ENCODE data around the gene CFAP70. TPM values are rescaled to one million over a fixed set of nuclear protein-coding genes. Genes with fewer than 3 reads are reported as not detected.

Gene CFAP70
- total RNA-seq (2022) (1.2 and 1.9 TPM in 2 replicates), Bru-seq, nascent RNA (percentile 35 among the genes with signal in this experiment), BruChase-seq, experiment 1, labeled RNA remaining after a 6-hour chase (percentile 47 among the genes with signal in this experiment), BruChase-seq, experiment 2, labeled RNA remaining after a 2-hour chase (percentile 40 among the genes with signal in this experiment)
- long read RNA-seq, partial matches to known transcripts, result 0 of 1 reads
- long read RNA-seq, other reads (novel, unspliced or antisense), result 1 of 1 reads

DNA sequence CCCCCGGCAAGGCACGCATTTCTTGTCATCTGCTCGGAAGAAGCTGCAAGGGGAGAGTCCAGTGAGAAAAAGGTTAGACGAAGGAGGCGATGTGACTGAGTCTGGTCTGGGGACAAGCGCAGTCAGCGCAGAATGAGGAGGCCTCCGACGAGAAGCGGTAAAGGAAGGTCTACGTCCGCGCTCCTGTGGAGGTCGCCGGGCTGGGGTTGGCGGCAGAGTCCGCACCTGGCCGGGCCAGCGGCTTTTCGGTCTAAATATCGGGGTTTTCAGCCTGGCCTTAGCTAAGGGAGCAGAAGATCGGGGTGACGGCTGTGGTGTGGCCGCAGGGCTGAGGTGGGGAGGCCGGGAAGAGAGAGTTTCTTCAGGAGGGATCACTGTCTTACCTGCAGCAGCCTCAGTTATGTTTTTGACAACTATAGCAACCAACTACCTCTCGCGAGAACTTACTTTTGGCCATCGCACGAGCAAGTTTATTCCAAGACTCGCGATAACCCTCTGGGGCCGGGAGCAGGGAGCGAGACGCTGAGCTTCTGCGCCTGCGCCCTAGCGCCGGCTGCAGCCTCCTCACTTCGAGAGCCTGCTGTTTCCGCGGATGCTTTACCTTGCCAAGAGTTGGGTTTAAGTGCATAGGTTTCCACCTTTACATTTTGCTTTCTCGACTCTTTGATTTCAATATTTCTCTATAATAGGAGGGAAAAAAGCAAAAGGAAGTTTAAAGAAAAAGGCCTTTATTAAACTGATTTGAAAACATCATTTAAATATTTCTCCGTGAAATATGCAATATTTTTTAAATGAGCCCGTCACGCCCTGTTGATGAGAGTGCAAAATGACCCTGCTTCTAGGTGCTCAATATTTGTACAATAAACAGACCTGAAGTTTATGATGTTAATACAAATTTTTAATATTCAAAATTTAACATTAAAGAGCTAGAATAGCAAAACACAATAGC is at the start of gene CFAP70:
Gene CFAP70 (minus strand): TSS at position 534 of the 949 bp plus-strand sequence. CDS start 4,068 bp downstream, outside the sequence.
- peaks cover 11% of the 10 kb centered on the region for H3K4me1 Mint-ChIP-seq (ENCODE audit: low read depth, unreplicated experiment)
- no peak for TF ChIP-seq CTCF (IDR thresholded peaks at IDR 0.05; ENCODE audit: unreplicated experiment)
- no TSS peak for BruUV-seq (replicated peaks)
- peak within 1 kb of the TSS; percentile 93 for H3K27ac Mint-ChIP-seq (ENCODE audit: unreplicated experiment)
- peaks cover 13% of the 10 kb centered on the region for H3K27me3 Mint-ChIP-seq (ENCODE audit: unreplicated experiment)
- peak; percentile 96 for DNase-seq
- peak within 1 kb of the TSS; percentile 95 for H3K4me3 Mint-ChIP-seq (ENCODE audit: low read depth, unreplicated experiment)
- peaks cover 16% of the 10 kb centered on the region for H3K36me3 Mint-ChIP-seq (ENCODE audit: insufficient read depth, unreplicated experiment)
- CTCF ChIA-PET, result interaction anchor here (0.6 to 2.0 kb wide), 4 partner anchors 10 to 95 kb away, joined by 3 to 7 read pairs (median 3); no protein-coding TSS in a partner anchor
- H3K9me3 Mint-ChIP-seq (ENCODE audit: low read depth, unreplicated experiment), result no peaks in the 10 kb centered on the region
- intact Hi-C loops (cut with micrococcal nuclease; ENCODE audit: unreplicated experiment), result no loop called here

DNA sequence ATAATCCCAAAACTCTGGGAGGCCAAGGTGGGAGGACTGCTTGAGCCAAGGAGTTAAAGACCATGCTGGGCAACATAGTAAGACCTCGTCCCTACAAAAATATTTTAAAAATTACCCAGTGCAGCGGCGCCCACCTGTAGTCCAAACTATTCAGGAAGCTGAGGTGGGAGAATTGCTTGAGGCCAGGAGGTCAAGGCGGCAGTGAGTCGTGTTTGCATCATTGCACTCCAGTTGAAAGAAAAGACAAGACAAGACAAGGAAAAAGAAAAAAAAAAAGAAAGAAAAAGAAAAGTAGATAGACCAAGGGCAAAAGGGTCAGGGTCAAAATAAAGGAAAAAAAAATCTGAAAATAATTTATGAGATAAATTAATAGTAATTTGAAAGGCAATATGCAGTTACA is 49.4 kb upstream of the CFAP70 start:
- DNase-seq, result no peak
- H3K27ac Mint-ChIP-seq (ENCODE audit: unreplicated experiment), result no peak overlapping the region

DNA sequence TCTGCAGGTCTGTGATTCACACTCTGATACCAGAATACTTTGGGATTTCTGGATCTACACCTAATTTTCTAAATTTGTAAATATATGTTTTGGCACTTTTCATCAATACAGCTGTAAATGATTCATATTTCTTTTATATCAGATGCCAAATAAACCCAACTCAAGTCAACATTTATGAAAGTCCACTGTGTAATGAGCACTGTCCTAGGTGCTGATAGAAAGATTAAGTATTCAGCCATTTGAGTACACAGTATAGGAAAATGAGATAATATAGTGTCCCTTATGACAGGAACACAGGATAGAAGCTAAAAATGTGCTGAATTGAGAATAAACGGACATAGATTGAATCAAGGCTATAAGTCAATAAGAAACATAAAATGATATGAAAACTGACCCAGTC is 48.8 kb upstream of the CFAP70 start:
- no peak for TF ChIP-seq CTCF (IDR thresholded peaks at IDR 0.05; ENCODE audit: unreplicated experiment)
- BruUV-seq (replicated peaks), result no TSS peak
- CTCF ChIA-PET, result interaction anchor here (0.6 kb wide), 1 partner anchor 13 kb away, joined by 4 read pairs; no protein-coding TSS in a partner anchor
- Mint-ChIP-seq H3K27me3 (ENCODE audit: unreplicated experiment) (no peaks in the 10 kb centered on the region), H3K4me3 (ENCODE audit: low read depth, unreplicated experiment) (no peak overlapping the region), H3K36me3 (ENCODE audit: insufficient read depth, unreplicated experiment) (peaks cover 37% of the 10 kb centered on the region), H3K4me1 (ENCODE audit: low read depth, unreplicated experiment) (peaks cover 38% of the 10 kb centered on the region), H3K27ac (ENCODE audit: unreplicated experiment) (no peak overlapping the region), H3K9me3 (ENCODE audit: low read depth, unreplicated experiment) (no peaks in the 10 kb centered on the region)
- DNase-seq, result no peak
- intact Hi-C loops (cut with micrococcal nuclease; ENCODE audit: unreplicated experiment), result no loop called here

More for the DNA sequence above, 49.4 kb upstream of the CFAP70 start:
- Mint-ChIP-seq H3K4me1 (ENCODE audit: low read depth, unreplicated experiment) (peaks cover 38% of the 10 kb centered on the region), H3K4me3 (ENCODE audit: low read depth, unreplicated experiment) (no peak overlapping the region), H3K9me3 (ENCODE audit: low read depth, unreplicated experiment) (no peaks in the 10 kb centered on the region), H3K27me3 (ENCODE audit: unreplicated experiment) (no peaks in the 10 kb centered on the region), H3K36me3 (ENCODE audit: insufficient read depth, unreplicated experiment) (peaks cover 43% of the 10 kb centered on the region)
- no TSS peak for BruUV-seq (replicated peaks)
- no peak for TF ChIP-seq CTCF (IDR thresholded peaks at IDR 0.05; ENCODE audit: unreplicated experiment)
- CTCF ChIA-PET, result interaction anchor here (0.6 kb wide), 1 partner anchor 12 kb away, joined by 4 read pairs; no protein-coding TSS in a partner anchor
- intact Hi-C loops (cut with micrococcal nuclease; ENCODE audit: unreplicated experiment), result no loop called here

DNA sequence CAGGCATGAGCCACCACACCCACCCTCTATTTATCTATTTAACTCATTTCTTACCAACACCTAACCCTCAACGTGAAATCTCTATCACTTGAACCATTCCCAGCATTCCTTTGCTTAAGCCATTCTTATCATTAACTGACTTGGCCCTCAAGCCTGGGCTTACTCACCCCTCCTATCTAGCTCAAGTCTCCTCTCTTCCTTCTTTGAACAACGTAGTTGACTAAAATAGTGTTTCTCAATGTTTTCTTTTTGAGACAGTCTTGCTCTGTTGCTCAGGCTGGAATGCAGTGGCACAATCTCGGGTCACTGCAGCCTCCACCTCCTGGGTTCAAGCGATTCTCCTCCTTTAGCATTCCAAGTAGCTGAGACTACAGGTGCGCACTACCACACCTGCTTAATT is 48.2 kb upstream of the CFAP70 start:
- H3K4me1 Mint-ChIP-seq (ENCODE audit: low read depth, unreplicated experiment), result peaks cover 38% of the 10 kb centered on the region
- no peak for DNase-seq
- H3K4me3 Mint-ChIP-seq (ENCODE audit: low read depth, unreplicated experiment), result no peak overlapping the region
- peaks cover 31% of the 10 kb centered on the region for H3K36me3 Mint-ChIP-seq (ENCODE audit: insufficient read depth, unreplicated experiment)
- no peaks in the 10 kb centered on the region for H3K27me3 Mint-ChIP-seq (ENCODE audit: unreplicated experiment)
- intact Hi-C loops (cut with micrococcal nuclease; ENCODE audit: unreplicated experiment), result no loop called here
- no peak for TF ChIP-seq CTCF (IDR thresholded peaks at IDR 0.05; ENCODE audit: unreplicated experiment)
- BruUV-seq (replicated peaks), result no TSS peak
- H3K27ac Mint-ChIP-seq (ENCODE audit: unreplicated experiment), result no peak overlapping the region
- H3K9me3 Mint-ChIP-seq (ENCODE audit: low read depth, unreplicated experiment), result no peaks in the 10 kb centered on the region
- CTCF ChIA-PET, result no interaction called here

All from Calu3 (cell line).